ENCODE results near the gene FAM124A. TPM values are rescaled to one million over a fixed set of nuclear protein-coding genes. Genes with fewer than 3 reads are reported as not detected.

The FAM124A gene
- polyA plus RNA-seq, 4 donors, result 0.22 to 1.8 (median 0.41) TPM; not detected in 1

- Histone ChIP-seq H3K4me3 (ENCODE audit: low read depth in 1 of 3, low read length in 3 of 3) (no peak overlapping the region), H3K27ac (ENCODE audit: low read depth in 1 of 3, low read length in 2 of 3) (no peak overlapping the region), H3K9me3 (ENCODE audit: control insufficient read depth in 2 of 2, insufficient read depth in 1 of 2, low read depth in 1 of 2, low read length in 1 of 2) (no peaks in the 10 kb centered on the region), H3K36me3 (ENCODE audit: control insufficient read depth in 3 of 3, insufficient read depth in 2 of 3, low read depth in 1 of 3, low read length in 3 of 3) (no peaks in the 10 kb centered on the region), H3K27me3 (ENCODE audit: control insufficient read depth in 3 of 3, insufficient read depth in 3 of 3, low read length in 3 of 3) (no peaks in the 10 kb centered on the region), H3K4me1 (ENCODE audit: control insufficient read depth in 3 of 3, insufficient read depth in 2 of 3, low read depth in 1 of 3, low read length in 2 of 3) (no peaks in the 10 kb centered on the region)
- 85 to 87% (median 85%) methylated on average over 27 of the region's 27 CpGs for WGBS, 3 donors
- no peak for DNase-seq
- no peak for FAIRE-seq
Measured at GRCh38 chr13:51258612-51259548, 36.7 kb downstream of the FAM124A start.

GRCh38 chr13:51260154-51260553 lies 38.0 kb downstream of the FAM124A start:
- Histone ChIP-seq H3K36me3 (ENCODE audit: control insufficient read depth in 3 of 3, insufficient read depth in 2 of 3, low read depth in 1 of 3, low read length in 3 of 3) (no peaks in the 10 kb centered on the region), H3K9me3 (ENCODE audit: control insufficient read depth in 2 of 2, insufficient read depth in 1 of 2, low read depth in 1 of 2, low read length in 1 of 2) (no peaks in the 10 kb centered on the region), H3K27ac (ENCODE audit: low read depth in 1 of 3, low read length in 2 of 3) (no peak overlapping the region), H3K4me1 (ENCODE audit: control insufficient read depth in 3 of 3, insufficient read depth in 2 of 3, low read depth in 1 of 3, low read length in 2 of 3) (no peaks in the 10 kb centered on the region), H3K4me3 (ENCODE audit: low read depth in 1 of 3, low read length in 3 of 3) (no peak overlapping the region), H3K27me3 (ENCODE audit: control insufficient read depth in 3 of 3, insufficient read depth in 3 of 3, low read length in 3 of 3) (no peaks in the 10 kb centered on the region)
- DNase-seq (no peak), FAIRE-seq (no peak)
- 81 to 90% (median 85%) methylated on average over 4 of the region's 4 CpGs for WGBS, 3 donors

DNA sequence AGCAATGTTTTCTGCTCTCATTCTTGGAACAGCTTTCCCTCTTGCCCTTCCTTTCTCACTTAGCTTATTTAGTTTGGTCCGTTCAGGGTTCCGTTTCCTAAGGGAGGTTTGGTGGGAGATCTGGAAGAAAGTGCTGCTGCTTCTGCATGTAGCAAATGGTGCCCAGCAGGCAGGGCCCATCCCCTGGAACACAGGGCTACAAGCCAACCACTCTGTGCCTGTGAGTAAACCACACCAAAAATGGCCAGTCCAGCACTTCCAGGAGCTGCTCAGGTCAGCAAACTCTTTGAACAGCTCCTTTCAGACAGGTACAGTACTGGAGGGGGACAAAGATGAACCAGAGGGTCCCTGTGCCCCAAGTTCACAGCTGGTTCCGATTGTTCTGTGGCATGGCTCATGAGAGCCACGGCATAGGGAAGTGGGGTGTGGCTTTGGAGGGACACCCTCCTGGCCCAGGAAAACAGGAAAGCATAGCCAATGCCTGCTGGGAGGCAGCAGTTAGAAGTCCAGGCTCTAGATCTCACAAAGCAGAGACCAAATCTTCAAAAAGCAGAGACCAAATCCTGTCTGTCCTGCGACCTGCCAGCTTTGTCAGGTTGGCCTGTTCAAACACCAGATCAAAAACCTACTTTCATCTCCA lies 39.5 kb downstream of the FAM124A start:
- H3K27ac ChIP-seq (ENCODE audit: low read depth in 1 of 3, low read length in 2 of 3), result no peak overlapping the region
- H3K27me3 ChIP-seq (ENCODE audit: control insufficient read depth in 3 of 3, insufficient read depth in 3 of 3, low read length in 3 of 3), result no peaks in the 10 kb centered on the region
- no peaks in the 10 kb centered on the region for H3K36me3 ChIP-seq (ENCODE audit: control insufficient read depth in 3 of 3, insufficient read depth in 2 of 3, low read depth in 1 of 3, low read length in 3 of 3)
- no peaks in the 10 kb centered on the region for H3K9me3 ChIP-seq (ENCODE audit: control insufficient read depth in 2 of 2, insufficient read depth in 1 of 2, low read depth in 1 of 2, low read length in 1 of 2)
- H3K4me1 ChIP-seq (ENCODE audit: control insufficient read depth in 3 of 3, insufficient read depth in 2 of 3, low read depth in 1 of 3, low read length in 2 of 3), result no peaks in the 10 kb centered on the region
- DNase-seq, result no peak
- no peak for FAIRE-seq
- no peak overlapping the region for H3K4me3 ChIP-seq (ENCODE audit: low read depth in 1 of 3, low read length in 3 of 3)
- 61 to 76% (median 72%) methylated on average over 5 of the region's 5 CpGs for WGBS, 3 donors

DNA sequence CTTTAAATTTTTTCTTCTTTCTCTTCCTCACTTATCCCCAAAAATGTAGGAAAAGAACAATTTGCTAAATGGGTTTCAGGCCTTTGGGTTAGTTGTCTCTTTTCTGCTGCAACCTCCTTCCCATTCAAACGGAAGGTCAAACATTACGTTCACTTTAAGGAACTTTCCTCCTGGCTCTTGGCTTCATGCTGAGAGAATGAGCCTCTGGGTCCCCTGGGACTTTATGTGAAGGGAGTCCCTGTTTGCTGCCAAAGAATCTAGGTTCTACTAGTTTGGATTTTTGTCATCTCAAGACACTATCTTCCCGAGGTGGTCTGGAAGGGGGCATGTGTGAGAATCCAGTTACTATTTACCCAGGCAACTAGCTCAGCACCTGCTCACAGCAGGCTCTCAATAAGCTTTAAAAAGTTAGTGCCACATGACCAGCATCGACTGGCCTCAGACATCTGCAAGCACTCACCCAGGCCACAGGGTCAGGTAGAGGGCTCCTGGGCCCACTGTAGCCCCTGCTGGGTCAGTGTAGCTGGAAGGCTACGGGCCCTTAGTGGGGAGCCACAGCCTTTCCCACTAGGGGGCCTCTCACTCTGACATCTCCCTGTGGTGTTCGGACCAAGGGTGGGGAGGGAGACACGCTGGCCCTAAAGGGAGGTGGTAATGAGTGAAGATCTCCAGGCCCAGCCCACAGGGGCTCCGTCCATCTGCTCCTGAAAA lies 40.5 kb downstream of the FAM124A start:
- Histone ChIP-seq H3K4me3 (ENCODE audit: low read depth in 1 of 3, low read length in 3 of 3) (no peak overlapping the region), H3K9me3 (ENCODE audit: control insufficient read depth in 2 of 2, insufficient read depth in 1 of 2, low read depth in 1 of 2, low read length in 1 of 2) (no peaks in the 10 kb centered on the region), H3K27ac (ENCODE audit: low read depth in 1 of 3, low read length in 2 of 3) (no peak overlapping the region), H3K27me3 (ENCODE audit: control insufficient read depth in 3 of 3, insufficient read depth in 3 of 3, low read length in 3 of 3) (no peaks in the 10 kb centered on the region), H3K36me3 (ENCODE audit: control insufficient read depth in 3 of 3, insufficient read depth in 2 of 3, low read depth in 1 of 3, low read length in 3 of 3) (no peaks in the 10 kb centered on the region), H3K4me1 (ENCODE audit: control insufficient read depth in 3 of 3, insufficient read depth in 2 of 3, low read depth in 1 of 3, low read length in 2 of 3) (no peaks in the 10 kb centered on the region)
- FAIRE-seq, result no peak
- 74 to 76% (median 75%) methylated on average over 8 of the region's 8 CpGs for WGBS, 3 donors
- no peak for DNase-seq

DNA sequence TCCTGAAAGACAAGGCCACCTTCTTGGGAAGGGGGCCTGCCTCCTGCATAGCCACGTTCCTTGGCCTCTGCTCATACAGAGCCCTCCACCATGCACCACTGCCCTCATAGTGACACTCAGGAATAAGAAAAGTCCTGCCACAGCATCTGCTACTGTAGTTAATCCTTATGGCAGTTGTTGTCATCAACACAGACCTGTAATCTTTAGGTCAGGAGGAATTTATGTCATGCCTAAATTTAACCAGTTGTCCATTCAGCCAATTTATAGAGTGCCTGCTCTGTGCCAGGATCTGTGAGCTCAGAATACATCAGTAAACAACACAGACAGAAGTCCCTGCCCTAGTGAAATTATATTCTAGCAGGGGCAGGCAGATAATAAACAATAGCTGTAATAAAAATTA lies 44.4 kb downstream of the FAM124A start:
- Histone ChIP-seq H3K27me3 (ENCODE audit: control insufficient read depth in 3 of 3, insufficient read depth in 3 of 3, low read length in 3 of 3) (no peaks in the 10 kb centered on the region), H3K36me3 (ENCODE audit: control insufficient read depth in 3 of 3, insufficient read depth in 2 of 3, low read depth in 1 of 3, low read length in 3 of 3) (no peaks in the 10 kb centered on the region), H3K4me3 (ENCODE audit: low read depth in 1 of 3, low read length in 3 of 3) (no peak overlapping the region), H3K27ac (ENCODE audit: low read depth in 1 of 3, low read length in 2 of 3) (no peak overlapping the region), H3K4me1 (ENCODE audit: control insufficient read depth in 3 of 3, insufficient read depth in 2 of 3, low read depth in 1 of 3, low read length in 2 of 3) (no peaks in the 10 kb centered on the region), H3K9me3 (ENCODE audit: control insufficient read depth in 2 of 2, insufficient read depth in 1 of 2, low read depth in 1 of 2, low read length in 1 of 2) (no peaks in the 10 kb centered on the region)
- FAIRE-seq (no peak), DNase-seq (no peak)
- 94 to 95% (median 94%) methylated on average over 1 of the region's 1 CpG for WGBS, 3 donors

- FAIRE-seq (no peak), DNase-seq (no peak)
- Histone ChIP-seq H3K9me3 (ENCODE audit: control insufficient read depth in 2 of 2, insufficient read depth in 1 of 2, low read depth in 1 of 2, low read length in 1 of 2) (no peaks in the 10 kb centered on the region), H3K4me1 (ENCODE audit: control insufficient read depth in 3 of 3, insufficient read depth in 2 of 3, low read depth in 1 of 3, low read length in 2 of 3) (no peaks in the 10 kb centered on the region), H3K27me3 (ENCODE audit: control insufficient read depth in 3 of 3, insufficient read depth in 3 of 3, low read length in 3 of 3) (no peaks in the 10 kb centered on the region), H3K4me3 (ENCODE audit: low read depth in 1 of 3, low read length in 3 of 3) (no peak overlapping the region), H3K36me3 (ENCODE audit: control insufficient read depth in 3 of 3, insufficient read depth in 2 of 3, low read depth in 1 of 3, low read length in 3 of 3) (no peaks in the 10 kb centered on the region), H3K27ac (ENCODE audit: low read depth in 1 of 3, low read length in 2 of 3) (no peak overlapping the region)
- 90 to 91% (median 90%) methylated on average over 6 of the region's 6 CpGs for WGBS, 3 donors
Measured at GRCh38 chr13:51267622-51268021, 45.4 kb downstream of the FAM124A start.

DNA sequence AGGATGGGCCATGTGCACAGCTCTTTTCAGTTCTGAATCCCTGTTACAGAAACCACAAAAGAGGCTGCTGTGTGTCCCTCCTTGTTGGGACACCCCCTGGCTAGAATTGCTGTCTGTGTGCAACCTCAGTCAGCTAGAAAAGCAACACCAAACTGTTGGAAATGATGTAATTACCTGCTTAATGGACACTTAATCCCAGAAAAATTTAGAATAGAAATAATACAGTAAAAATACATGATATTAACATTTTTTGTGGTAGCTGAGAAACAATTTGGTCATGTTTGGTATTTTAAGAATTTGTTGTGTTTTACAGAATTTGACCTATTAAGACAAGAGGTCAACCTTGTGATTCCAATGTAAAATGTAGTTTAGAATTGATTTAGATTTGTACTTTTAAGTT lies 46.8 kb downstream of the FAM124A start:
- H3K9me3 ChIP-seq (ENCODE audit: control insufficient read depth in 2 of 2, insufficient read depth in 1 of 2, low read depth in 1 of 2, low read length in 1 of 2), result no peaks in the 10 kb centered on the region
- H3K4me3 ChIP-seq (ENCODE audit: low read depth in 1 of 3, low read length in 3 of 3), result no peak overlapping the region
- H3K4me1 ChIP-seq (ENCODE audit: control insufficient read depth in 3 of 3, insufficient read depth in 2 of 3, low read depth in 1 of 3, low read length in 2 of 3), result no peaks in the 10 kb centered on the region
- FAIRE-seq, result no peak
- H3K27ac ChIP-seq (ENCODE audit: low read depth in 1 of 3, low read length in 2 of 3), result no peak overlapping the region
- no peak for DNase-seq
- no peaks in the 10 kb centered on the region for H3K27me3 ChIP-seq (ENCODE audit: control insufficient read depth in 3 of 3, insufficient read depth in 3 of 3, low read length in 3 of 3)
- H3K36me3 ChIP-seq (ENCODE audit: control insufficient read depth in 3 of 3, insufficient read depth in 2 of 3, low read depth in 1 of 3, low read length in 3 of 3), result no peaks in the 10 kb centered on the region

DNA sequence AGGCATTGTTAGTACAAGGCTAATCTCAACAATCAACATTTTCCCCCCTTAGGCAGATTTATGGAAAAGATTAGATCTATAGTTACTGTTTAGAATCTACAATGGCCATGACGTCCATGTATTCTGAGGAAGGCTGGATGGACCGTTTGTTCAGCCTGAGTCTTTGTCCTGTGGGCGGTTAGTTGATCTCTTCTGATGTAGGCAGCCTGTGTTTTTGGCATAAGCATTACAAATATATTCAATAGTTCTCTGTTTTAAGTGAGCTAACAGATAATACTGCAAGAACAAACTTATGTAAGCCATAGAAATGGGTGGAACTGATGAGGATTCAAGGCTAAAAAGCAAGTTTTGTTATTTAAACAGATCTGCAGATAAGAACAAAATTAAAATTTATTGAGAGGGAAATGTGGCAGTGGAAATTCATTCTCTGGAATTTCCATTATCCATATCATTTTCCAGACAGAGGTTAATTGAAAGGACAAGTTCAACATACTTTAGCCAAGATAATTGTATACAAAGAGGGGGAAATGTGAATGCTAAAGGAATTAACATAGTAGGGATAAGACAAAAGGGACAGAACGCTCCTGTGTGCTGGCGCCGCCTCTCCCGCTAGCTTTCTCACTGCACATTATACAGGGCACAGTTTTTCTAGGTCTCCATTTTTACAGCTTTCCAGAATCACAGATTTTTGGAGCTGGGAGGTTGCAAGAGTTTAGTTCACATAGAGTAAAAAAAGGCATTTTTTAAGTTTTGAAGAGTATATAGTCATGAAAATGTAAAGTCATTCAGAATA lies 48.6 kb downstream of the FAM124A start:
- Histone ChIP-seq H3K4me3 (ENCODE audit: low read depth in 1 of 3, low read length in 3 of 3) (no peak overlapping the region), H3K9me3 (ENCODE audit: control insufficient read depth in 2 of 2, insufficient read depth in 1 of 2, low read depth in 1 of 2, low read length in 1 of 2) (no peaks in the 10 kb centered on the region), H3K36me3 (ENCODE audit: control insufficient read depth in 3 of 3, insufficient read depth in 2 of 3, low read depth in 1 of 3, low read length in 3 of 3) (no peaks in the 10 kb centered on the region), H3K27me3 (ENCODE audit: control insufficient read depth in 3 of 3, insufficient read depth in 3 of 3, low read length in 3 of 3) (no peaks in the 10 kb centered on the region), H3K4me1 (ENCODE audit: control insufficient read depth in 3 of 3, insufficient read depth in 2 of 3, low read depth in 1 of 3, low read length in 2 of 3) (no peaks in the 10 kb centered on the region), H3K27ac (ENCODE audit: low read depth in 1 of 3, low read length in 2 of 3) (no peak overlapping the region)
- no peak for FAIRE-seq
- no peak for DNase-seq
- 81 to 89% (median 89%) methylated on average over 7 of the region's 7 CpGs for WGBS, 3 donors
